ENCODE data around the gene NTRK3. TPM values are rescaled to one million over a fixed set of nuclear protein-coding genes. Genes with fewer than 3 reads are reported as not detected.

NTRK3 gene
- total and polyA plus RNA-seq, 2 donors (not counting 3 experiments of a cell fraction or from before 2014, with no cell fraction given), result not detected

GRCh38 chr15:88127432-88127790 is 129.1 kb downstream of the NTRK3 start:
- FAIRE-seq, result no peak
- no peak overlapping the region for H3K4me2 ChIP-seq (ENCODE audit: insufficient read depth, low read length)
- no TSS peak for BruUV-seq (replicated peaks)

GRCh38 chr15:88126695-88127431 is 129.7 kb downstream of the NTRK3 start:
- dilution Hi-C loops (cut with MboI; ENCODE audit: extremely low pct_ligation_motif_present, low sequenced_read_pairs) (no loop called here), intact Hi-C loops (cut with micrococcal nuclease) (no loop called here)
- Histone ChIP-seq H3K27ac (ENCODE audit: insufficient read depth, low read depth, low read length) (no peak overlapping the region), H2AFZ (ENCODE audit: low read depth, low read length) (no peak overlapping the region), H3K27me3 (ENCODE audit: control insufficient read depth in 2 of 2, insufficient read depth in 2 of 2, low read length in 2 of 2) (no peaks in the 10 kb centered on the region), H3K4me2 (ENCODE audit: insufficient read depth, low read length) (no peak overlapping the region), H3K9me3 (replicated peaks; ENCODE audit: control insufficient read depth, insufficient read depth, low read length) (no peaks in the 10 kb centered on the region), H3K9ac (replicated peaks; ENCODE audit: extremely low read depth, insufficient read depth, low read length) (no peak overlapping the region), H4K20me1 (replicated peaks; ENCODE audit: control insufficient read depth, extremely low read depth, insufficient read depth, low read length) (no peaks in the 10 kb centered on the region), H3K4me1 (ENCODE audit: control insufficient read depth, extremely low read depth, insufficient read depth, low read length) (peaks cover 2% of the 10 kb centered on the region), H3K36me3 (ENCODE audit: control insufficient read depth in 2 of 2, extremely low read depth in 1 of 2, insufficient read depth in 2 of 2, low read length in 2 of 2) (no peaks in the 10 kb centered on the region), H3K4me3 (replicated peaks in 1 of 3; ENCODE audit: insufficient read depth in 1 of 3, low read depth in 1 of 3, low read length in 3 of 3) (no peak overlapping the region), H3K9me1 (replicated peaks; ENCODE audit: control insufficient read depth, extremely low read depth, insufficient read depth, low read length) (no peaks in the 10 kb centered on the region), H3K79me2 (ENCODE audit: control insufficient read depth, insufficient read depth, low read length) (no peaks in the 10 kb centered on the region)
- no peak for FAIRE-seq
- DNase-seq (ENCODE audit: low read depth, low spot score), result no peak
- POLR2A ChIA-PET, result no interaction called here
- CTCF ChIA-PET, result no interaction called here
- no TSS peak for BruUV-seq (replicated peaks)
- no peak for TF ChIP-seq FOS (IDR thresholded peaks at IDR 0.05; ENCODE audit: borderline replicate concordance, insufficient read depth, low read length)
- no peak for TF ChIP-seq GATA2 (IDR thresholded peaks at IDR 0.05; ENCODE audit: insufficient read depth, insufficient read length, low read depth, low read length)
- TF ChIP-seq MAX (IDR thresholded peaks at IDR 0.05; ENCODE audit: insufficient read depth, insufficient read length), result no peak
- TF ChIP-seq JUN (IDR thresholded peaks at IDR 0.05; ENCODE audit: borderline replicate concordance, insufficient read depth, insufficient read length, low read depth), result no peak

More at GRCh38 chr15:88127432-88127790, 129.1 kb downstream of the NTRK3 start:
- Histone ChIP-seq H3K27me3 (ENCODE audit: control insufficient read depth in 2 of 2, insufficient read depth in 2 of 2, low read length in 2 of 2) (no peaks in the 10 kb centered on the region), H3K36me3 (ENCODE audit: control insufficient read depth in 2 of 2, extremely low read depth in 1 of 2, insufficient read depth in 2 of 2, low read length in 2 of 2) (no peaks in the 10 kb centered on the region), H4K20me1 (replicated peaks; ENCODE audit: control insufficient read depth, extremely low read depth, insufficient read depth, low read length) (no peaks in the 10 kb centered on the region), H3K4me3 (replicated peaks in 1 of 3; ENCODE audit: insufficient read depth in 1 of 3, low read depth in 1 of 3, low read length in 3 of 3) (no peak overlapping the region), H3K79me2 (ENCODE audit: control insufficient read depth, insufficient read depth, low read length) (no peaks in the 10 kb centered on the region), H2AFZ (ENCODE audit: low read depth, low read length) (no peak overlapping the region), H3K9me1 (replicated peaks; ENCODE audit: control insufficient read depth, extremely low read depth, insufficient read depth, low read length) (no peaks in the 10 kb centered on the region), H3K27ac (ENCODE audit: insufficient read depth, low read depth, low read length) (no peak overlapping the region), H3K4me1 (ENCODE audit: control insufficient read depth, extremely low read depth, insufficient read depth, low read length) (peaks cover 2% of the 10 kb centered on the region), H3K9ac (replicated peaks; ENCODE audit: extremely low read depth, insufficient read depth, low read length) (no peak overlapping the region), H3K9me3 (replicated peaks; ENCODE audit: control insufficient read depth, insufficient read depth, low read length) (no peaks in the 10 kb centered on the region)
- dilution Hi-C loops (cut with MboI; ENCODE audit: extremely low pct_ligation_motif_present, low sequenced_read_pairs) (no loop called here), intact Hi-C loops (cut with micrococcal nuclease) (no loop called here)
- POLR2A ChIA-PET, result no interaction called here
- TF ChIP-seq POLR2AphosphoS5 (IDR thresholded peaks at IDR 0.05; ENCODE audit: insufficient read depth, low read depth, low read length) (no peak), EZH2 (IDR thresholded peaks at IDR 0.05; ENCODE audit: borderline replicate concordance, low read depth, low read length, severe bottlenecking) (no peak), FOS (IDR thresholded peaks at IDR 0.05; ENCODE audit: borderline replicate concordance, insufficient read depth, low read length) (no peak), JUN (IDR thresholded peaks at IDR 0.05; ENCODE audit: borderline replicate concordance, insufficient read depth, insufficient read length, low read depth) (no peak), MAX (IDR thresholded peaks at IDR 0.05; ENCODE audit: insufficient read depth, insufficient read length) (no peak), POLR2A (IDR thresholded peaks at IDR 0.05; ENCODE audit: low read depth, low read length) (no peak), MYC (IDR thresholded peaks at IDR 0.05; ENCODE audit: low read depth, low read length) (no peak)
- no peak for DNase-seq (ENCODE audit: low read depth, low spot score)
- CTCF ChIA-PET, result no interaction called here

Measured in endothelial cell of umbilical vein (primary cell).